ENCODE measurements around the gene SLC25A39. TPM values are rescaled to one million over a fixed set of nuclear protein-coding genes. Genes with fewer than 3 reads are reported as not detected.
A peak's percentile ranks its signal among the peaks of the same experiment; 100 is the strongest.

Gene SLC25A39
- total RNA-seq, 1 experiment from 2014 or later, result 129 TPM

- DNase-seq (ENCODE audit: low read depth in 1 of 2, low spot score in 2 of 2), result no peak
- H3K4me3 ChIP-seq, result no peak overlapping the region
- no peak overlapping the region for H3K27ac ChIP-seq
- H3K9me3 ChIP-seq (replicated peaks), result no peaks in the 10 kb centered on the region
- H3K36me3 ChIP-seq, result no peaks in the 10 kb centered on the region
- peaks cover 11% of the 10 kb centered on the region for H3K4me1 ChIP-seq (replicated peaks)
- no peaks in the 10 kb centered on the region; the same call in 1 of the 2 replicates for H3K27me3 ChIP-seq (replicated peaks)
These were observed 44.2 kb downstream of the SLC25A39 start for GRCh38 chr17:44280392-44280937.

GRCh38 chr17:44279666-44280391, 44.8 kb downstream of the SLC25A39 start:
- no peaks in the 10 kb centered on the region for H3K9me3 ChIP-seq (replicated peaks)
- H3K4me1 ChIP-seq (replicated peaks), result peaks cover 11% of the 10 kb centered on the region
- H3K27ac ChIP-seq, result no peak overlapping the region
- no peak overlapping the region for H3K4me3 ChIP-seq
- H3K36me3 ChIP-seq, result no peaks in the 10 kb centered on the region
- DNase-seq (ENCODE audit: low read depth in 1 of 2, low spot score in 2 of 2), result peak; percentile 40 to 75
- no peaks in the 10 kb centered on the region; the same call in 1 of the 2 replicates for H3K27me3 ChIP-seq (replicated peaks)

GRCh38 chr17:44279346-44279665, 45.3 kb downstream of the SLC25A39 start:
- Histone ChIP-seq H3K27me3 (replicated peaks) (no peaks in the 10 kb centered on the region; the same call in 1 of the 2 replicates), H3K36me3 (no peaks in the 10 kb centered on the region), H3K4me1 (replicated peaks) (peaks cover 11% of the 10 kb centered on the region), H3K27ac (no peak overlapping the region), H3K9me3 (replicated peaks) (no peaks in the 10 kb centered on the region), H3K4me3 (no peak overlapping the region)
- DNase-seq (ENCODE audit: low read depth in 1 of 2, low spot score in 2 of 2), result no peak

GRCh38 chr17:44277976-44278375, 46.6 kb downstream of the SLC25A39 start:
- Histone ChIP-seq H3K27ac (no peak overlapping the region), H3K9me3 (replicated peaks) (no peaks in the 10 kb centered on the region), H3K36me3 (no peaks in the 10 kb centered on the region), H3K27me3 (replicated peaks) (no peaks in the 10 kb centered on the region; the same call in 1 of the 2 replicates), H3K4me1 (replicated peaks) (peaks cover 11% of the 10 kb centered on the region), H3K4me3 (no peak overlapping the region)
- DNase-seq (ENCODE audit: low read depth in 1 of 2, low spot score in 2 of 2), result no peak

GRCh38 chr17:44273607-44274006, 51.0 kb downstream of the SLC25A39 start:
- Histone ChIP-seq H3K4me1 (replicated peaks) (no peaks in the 10 kb centered on the region), H3K4me3 (no peak overlapping the region), H3K36me3 (no peaks in the 10 kb centered on the region), H3K27ac (no peak overlapping the region), H3K27me3 (replicated peaks) (no peaks in the 10 kb centered on the region; the same call in 1 of the 2 replicates), H3K9me3 (replicated peaks) (no peaks in the 10 kb centered on the region)
- no peak for DNase-seq (ENCODE audit: low read depth in 1 of 2, low spot score in 2 of 2)

- Histone ChIP-seq H3K4me3 (no peak overlapping the region), H3K27me3 (replicated peaks) (peaks cover 4% of the 10 kb centered on the region; the same call in 1 of the 2 replicates), H3K36me3 (no peaks in the 10 kb centered on the region), H3K9me3 (replicated peaks) (no peaks in the 10 kb centered on the region), H3K4me1 (replicated peaks) (no peaks in the 10 kb centered on the region), H3K27ac (no peak overlapping the region)
- no peak for DNase-seq (ENCODE audit: low read depth in 1 of 2, low spot score in 2 of 2)
These were observed 51.7 kb downstream of the SLC25A39 start for GRCh38 chr17:44272954-44273353.

- no peaks in the 10 kb centered on the region for H3K36me3 ChIP-seq
- H3K27me3 ChIP-seq (replicated peaks), result peaks cover 8% of the 10 kb centered on the region; the same call in 1 of the 2 replicates
- no peaks in the 10 kb centered on the region for H3K4me1 ChIP-seq (replicated peaks)
- H3K9me3 ChIP-seq (replicated peaks), result no peaks in the 10 kb centered on the region
- H3K4me3 ChIP-seq, result no peak overlapping the region
- no peak overlapping the region for H3K27ac ChIP-seq
- DNase-seq (ENCODE audit: low read depth in 1 of 2, low spot score in 2 of 2), result no peak
These were observed 52.2 kb downstream of the SLC25A39 start for GRCh38 chr17:44272321-44272951.

Other genes with a start within 250 kb of the SLC25A39 start
- gene HDAC5, start 201.2 kb downstream of the SLC25A39 start, total RNA-seq (2014; rRNA removed; shearing (Covaris generic)), result 143 and 298 TPM in 2 replicates
- 10.1 and 10.2 TPM in 2 replicates for gene HROB, start 182.9 kb downstream of the SLC25A39 start, total RNA-seq (2014; rRNA removed; shearing (Covaris generic))
- gene ASB16, start 154.1 kb downstream of the SLC25A39 start, total RNA-seq (2014; rRNA removed; shearing (Covaris generic)), result not detected in 2 replicates
- gene TMUB2, start 137.9 kb downstream of the SLC25A39 start, total RNA-seq (2014; rRNA removed; shearing (Covaris generic)), result 22.6 and 42.6 TPM in 2 replicates
- gene ATXN7L3, start 124.9 kb downstream of the SLC25A39 start, total RNA-seq (2014; rRNA removed; shearing (Covaris generic)), result 62.6 and 67.4 TPM in 2 replicates
- 63.6 and 80.0 TPM in 2 replicates for gene UBTF, start 105.1 kb downstream of the SLC25A39 start, total RNA-seq (2014; rRNA removed; shearing (Covaris generic))
- gene SLC4A1, start 56.7 kb downstream of the SLC25A39 start, total RNA-seq (2014; rRNA removed; shearing (Covaris generic)), result not detected in 2 replicates
- gene RUNDC3A, start 16.2 kb downstream of the SLC25A39 start, total RNA-seq (2014; rRNA removed; shearing (Covaris generic)), result not detected in 2 replicates
- 190 and 246 TPM in 2 replicates for gene GRN, start 20.5 kb upstream of the SLC25A39 start, total RNA-seq (2014; rRNA removed; shearing (Covaris generic))
- gene FAM171A2, start 39.0 kb upstream of the SLC25A39 start, total RNA-seq (2014; rRNA removed; shearing (Covaris generic)), result 6.9 and 8.6 TPM in 2 replicates
- 0.29 TPM in 1 of 2 replicates, not detected in the other for gene ITGA2B, start 64.8 kb upstream of the SLC25A39 start, total RNA-seq (2014; rRNA removed; shearing (Covaris generic))
- 5.6 and 22.7 TPM in 2 replicates for gene GPATCH8, start 178.6 kb upstream of the SLC25A39 start, total RNA-seq (2014; rRNA removed; shearing (Covaris generic))
- gene FZD2, start 232.7 kb upstream of the SLC25A39 start, total RNA-seq (2014; rRNA removed; shearing (Covaris generic)), result 17.5 and 21.9 TPM in 2 replicates